GM12892 (cell line): ENCODE data around the gene STAB2.

Experiments used
- POLR2A ChIP-seq: IDR thresholded peaks from 2 replicates; pipeline ENCODE4 v1.6.1; 2011; ENCODE audit warnings: low read depth, low read length, control low read depth
- POLR2AphosphoS5 ChIP-seq: IDR thresholded peaks from 2 replicates; pipeline ENCODE4 v1.6.1; 2011; ENCODE audit warnings: low read depth, low read length, control low read depth

GRCh38 chr12:103547929-103548328, 39.1 kb upstream of the STAB2 start:
- TF ChIP-seq POLR2AphosphoS5 (no peak), POLR2A (no peak)
